C4-2B (cell line): ENCODE results near the gene RAB15.

Source experiments
- CTCF ChIP-seq: fragments of 450-650 bp; conservative IDR thresholded peaks from 2 replicates; pipeline ENCODE4 v1.5.1; 2017; ENCODE audit warnings: mild to moderate bottlenecking
- ZFX ChIP-seq: fragments of 450-650 bp; IDR thresholded peaks from 2 replicates; pipeline ENCODE4 v1.6.1; 2017

GRCh38 chr14:65003394-65003793 lies 31.3 kb upstream of the RAB15 start:
- no peak for TF ChIP-seq CTCF
- TF ChIP-seq ZFX = no peak
